Endothelial cell of umbilical vein (primary cell): ENCODE data around the gene CYP26A1. TPM values are rescaled to one million over a fixed set of nuclear protein-coding genes. Genes with fewer than 3 reads are reported as not detected.
A peak's percentile ranks its signal among the peaks of the same experiment; 100 is the strongest.

Experiments used
- BruUV-seq: library from RNA; stranded (reverse); fragments of 400-500 nt; replicated peaks from 2 replicates; lab custom pipeline; 2021; lab: Mats Ljungman, UMichigan
- CTCF ChIA-PET: fragments of 300-600, 350-600 bp; sonication (Branson Sonifier 250); formaldehyde crosslinking; loops from one replicate; lab custom pipeline; 2021; ENCODE audit warnings: antibody characterized with exemption, inconsistent platforms; lab: Charles Lee
- POLR2A ChIA-PET: fragments of 300-600, 350-600 bp; sonication (Branson Sonifier 250); formaldehyde crosslinking; loops from one replicate; lab custom pipeline; 2021; ENCODE audit warnings: antibody characterized with exemption, inconsistent platforms; lab: Charles Lee
- DNase-seq: peaks from one replicate; pipeline ENCODE4 v3.0.0-alpha.2; 2011; ENCODE audit warnings: low read depth, low spot score
- FAIRE-seq: peaks from 2 replicates; lab custom pipeline; 2011; peaks lifted over from hg19 to GRCh38; lab: Jason Lieb, UNC
- H2AFZ ChIP-seq: 2 replicates; pipeline ENCODE4 v1.6.0; 2012; ENCODE audit warnings: low read depth, low read length, control low read depth, inconsistent platforms
- H3K27ac ChIP-seq: 2 replicates; pipeline ENCODE4 v1.5.1; 2011; ENCODE audit warnings: low read depth, mild to moderate bottlenecking, control low read depth, low read length, moderate library complexity; ENCODE audit not compliant: insufficient read depth
- H3K27me3 ChIP-seq, 2 experiments: 2 replicates each; pipeline versions ENCODE4 v1.6.0 to v1.6.1; 2011; ENCODE audit warnings: low read length in 2 of 2, mixed read lengths in 1 of 2; ENCODE audit not compliant: control insufficient read depth in 2 of 2, insufficient read depth in 2 of 2
- H3K36me3 ChIP-seq, 2 experiments: 2 replicates in 1 of 2; 3 replicates in 1 of 2; pipeline ENCODE4 v1.5.1; 2011; ENCODE audit warnings: low read length in 2 of 2, mild to moderate bottlenecking in 1 of 2, moderate library complexity in 1 of 2; ENCODE audit not compliant: control insufficient read depth in 2 of 2, insufficient read depth in 2 of 2; ENCODE audit errors: extremely low read depth in 1 of 2
- H3K4me1 ChIP-seq: 3 replicates; pipeline ENCODE4 v1.5.1; 2011; ENCODE audit warnings: mild to moderate bottlenecking, low read length; ENCODE audit not compliant: control insufficient read depth, insufficient read depth; ENCODE audit errors: extremely low read depth
- H3K4me2 ChIP-seq: 2 replicates; pipeline ENCODE4 v1.6.1; 2011; ENCODE audit warnings: low read length, control low read depth, mixed read lengths; ENCODE audit not compliant: insufficient read depth
- H3K4me3 ChIP-seq, 3 experiments: fragments of 200-600 bp in 1 of 3; sonication (generic), shearing (Covaris generic) in 1 of 3; replicated peaks in 1 of 3; 2 replicates each; pipeline ENCODE4 v1.5.1; 2011 to 2016; ENCODE audit warnings: control low read depth in 3 of 3, low read length in 3 of 3, mild to moderate bottlenecking in 2 of 3, inconsistent platforms in 1 of 3, low read depth in 1 of 3, moderate library complexity in 1 of 3; ENCODE audit not compliant: insufficient read depth in 1 of 3
- H3K79me2 ChIP-seq: 2 replicates; pipeline ENCODE4 v1.6.0; 2012; ENCODE audit warnings: low read length, inconsistent platforms; ENCODE audit not compliant: control insufficient read depth, insufficient read depth
- H3K9ac ChIP-seq: replicated peaks from 2 replicates; pipeline ENCODE3; 2011; ENCODE audit warnings: low read length, control low read depth; ENCODE audit not compliant: insufficient read depth; ENCODE audit errors: extremely low read depth
- H3K9me1 ChIP-seq: replicated peaks from 3 replicates; pipeline ENCODE4 v1.6.0; 2011; ENCODE audit warnings: mild to moderate bottlenecking, low read length; ENCODE audit not compliant: control insufficient read depth, insufficient read depth; ENCODE audit errors: extremely low read depth
- H3K9me3 ChIP-seq: replicated peaks from 2 replicates; pipeline ENCODE4 v1.5.1; 2012; ENCODE audit warnings: low read length, inconsistent platforms; ENCODE audit not compliant: control insufficient read depth, insufficient read depth
- H4K20me1 ChIP-seq: replicated peaks from 2 replicates; pipeline ENCODE3; 2011; ENCODE audit warnings: mild to moderate bottlenecking, low read length; ENCODE audit not compliant: control insufficient read depth, insufficient read depth; ENCODE audit errors: extremely low read depth
- CTCF ChIP-seq, 2 donors: IDR thresholded peaks; 1 replicate in 1 of 2; 2 replicates in 1 of 2; pipeline ENCODE4 v1.5.1; 2011; ENCODE audit warnings: low read length in 2 of 2, mild to moderate bottlenecking in 2 of 2, moderate library complexity in 2 of 2, control low read depth in 1 of 2, inconsistent platforms in 1 of 2, low read depth in 1 of 2; ENCODE audit not compliant: insufficient read depth in 1 of 2; ENCODE audit errors: extremely low read depth in 1 of 2
- GATA2 ChIP-seq: IDR thresholded peaks from 2 replicates; pipeline ENCODE4 v1.7.0; 2011; ENCODE audit warnings: low read depth, mild to moderate bottlenecking, moderate library complexity, mixed read lengths, low read length; ENCODE audit not compliant: insufficient read length, insufficient read depth
- POLR2A ChIP-seq: IDR thresholded peaks from 2 replicates; pipeline ENCODE4 v1.6.1; 2012; ENCODE audit warnings: low read depth, mild to moderate bottlenecking, control low read depth, low read length
- dilution Hi-C: fragments of 300-500 bp; cut with MboI; formaldehyde crosslinking; loops from one replicate; pipeline ENCODE4 v1.15.0; 2019; ENCODE audit warnings: low sequenced_read_pairs; ENCODE audit not compliant: extremely low pct_ligation_motif_present
- intact Hi-C: fragments of 100-400 bp; cut with micrococcal nuclease; formaldehyde crosslinking; loops from one replicate; pipeline ENCODE4 v1.10.0; 2022
- polyA plus RNA-seq, 4 experiments: library from polyadenylated mRNA; depleted of rRNA in 3 of 4; stranded (reverse) in 3 of 4; unstranded in 1 of 4; fragments of >200 nt; gene quantifications; 2 replicates each; pipeline versions ENCODE4 v1.2.1 to v1.2.3, GENCODE V29; 2011 to 2012; ENCODE audit warnings: missing spikeins in 1 of 4
- total RNA-seq: library from RNA; stranded (reverse); gene quantifications from 2 replicates; pipeline ENCODE4 v1.2.3, GENCODE V29; 2021

The CYP26A1 gene
- total and polyA plus RNA-seq, 2 donors (not counting 3 experiments of a cell fraction or from before 2014, with no cell fraction given) = 0.95 to 4.4 TPM

GRCh38 chr10:93126483-93127052 is 52.9 kb downstream of the CYP26A1 start:
- no peaks in the 10 kb centered on the region for H3K9me3 ChIP-seq
- no TSS peak for BruUV-seq
- no peaks in the 10 kb centered on the region for H3K9me1 ChIP-seq
- POLR2A ChIA-PET = no interaction called here
- no peaks in the 10 kb centered on the region for H3K79me2 ChIP-seq
- intact Hi-C loops = no loop called here
- TF ChIP-seq POLR2A = no peak
- no peak for TF ChIP-seq GATA2
- TF ChIP-seq CTCF (IDR thresholded peaks at IDR 0.05; ENCODE audit: extremely low read depth in 1 of 2, insufficient read depth in 1 of 2, low read depth in 1 of 2, low read length in 2 of 2) = peak; percentile 15
- CTCF ChIA-PET = interaction anchor here (1.1 to 1.4 kb wide), 2 partner anchors 10 to 11 kb away, joined by 4 read pairs; no protein-coding TSS in a partner anchor
- FAIRE-seq (no peak), DNase-seq (no peak)
- H3K4me1 ChIP-seq = no peaks in the 10 kb centered on the region
- H3K4me2 ChIP-seq = no peak overlapping the region
- no peaks in the 10 kb centered on the region for H3K27me3 ChIP-seq
- H2AFZ ChIP-seq = no peak overlapping the region
- no peak overlapping the region for H3K4me3 ChIP-seq
- dilution Hi-C loops = no loop called here
- no peaks in the 10 kb centered on the region for H3K36me3 ChIP-seq
- H4K20me1 ChIP-seq = no peaks in the 10 kb centered on the region
- H3K27ac ChIP-seq = no peak overlapping the region
- no peak overlapping the region for H3K9ac ChIP-seq

Other genes with a start within 250 kb of the CYP26A1 start
- 103 and 108 TPM in 2 replicates for gene EXOC6, start 225.4 kb upstream of the CYP26A1 start, total RNA-seq
- gene EXOC6, start 225.4 kb upstream of the CYP26A1 start, polyA plus RNA-seq = 72.6 and 105 TPM in 2 replicates
- gene CYP26C1, start 13.1 kb upstream of the CYP26A1 start, total RNA-seq = 2.0 and 3.0 TPM in 2 replicates
- gene CYP26C1, start 13.1 kb upstream of the CYP26A1 start, polyA plus RNA-seq = 0.12 and 0.18 TPM in 2 replicates